CD4-positive, alpha-beta T cell treated with Interleukin-15 for 4 hours (primary cell): Measurements from ENCODE around the gene TBX5.

Source experiments
- DNase-seq: peaks from one replicate; pipeline ENCODE4 v3.0.0-alpha.2; 2020; ENCODE audit warnings: low spot score

Gene TBX5

GRCh38 chr12:114405519-114406271, at the start of gene TBX5:
Gene TBX5 (minus strand): TSS chr12:114406144. CDS start chr12:114403898, 2,246 bp downstream.
- no peak for DNase-seq

GRCh38 chr12:114451657-114452056, 45.7 kb upstream of the TBX5 start:
- no peak for DNase-seq

- no peak for DNase-seq
Measured at GRCh38 chr12:114450515-114451300, 44.8 kb upstream of the TBX5 start.

- no peak for DNase-seq
Measured at GRCh38 chr12:114450019-114450418, 44.1 kb upstream of the TBX5 start.

- no peak for DNase-seq
Measured at GRCh38 chr12:114448618-114448933, 42.6 kb upstream of the TBX5 start.

- no peak for DNase-seq
Measured at GRCh38 chr12:114447799-114448617, 42.1 kb upstream of the TBX5 start.

- no peak for DNase-seq
Measured at GRCh38 chr12:114447274-114447716, 41.4 kb upstream of the TBX5 start.

GRCh38 chr12:114445401-114446323, 39.7 kb upstream of the TBX5 start:
- no peak for DNase-seq

- DNase-seq = no peak
Measured at GRCh38 chr12:114444422-114445279, 38.7 kb upstream of the TBX5 start.

GRCh38 chr12:114443607-114444421, 37.9 kb upstream of the TBX5 start:
- no peak for DNase-seq

- no peak for DNase-seq
Measured at GRCh38 chr12:114442578-114442977, 36.6 kb upstream of the TBX5 start.

- no peak for DNase-seq
Measured at GRCh38 chr12:114441545-114441944, 35.6 kb upstream of the TBX5 start.

- DNase-seq = no peak
Measured at GRCh38 chr12:114441039-114441383, 35.1 kb upstream of the TBX5 start.

GRCh38 chr12:114440270-114441038, 34.5 kb upstream of the TBX5 start:
- no peak for DNase-seq

- DNase-seq = no peak
Measured at GRCh38 chr12:114439817-114440216, 33.9 kb upstream of the TBX5 start.

- DNase-seq = no peak
Measured at GRCh38 chr12:114439261-114439683, 33.3 kb upstream of the TBX5 start.

- no peak for DNase-seq
Measured at GRCh38 chr12:114438635-114439256, 32.8 kb upstream of the TBX5 start.

- DNase-seq = no peak
Measured at GRCh38 chr12:114434341-114434740, 28.4 kb upstream of the TBX5 start.
